Fibroblast of the conjunctiva (primary cell): ENCODE data around the gene MPL.
A peak's percentile ranks its signal among the peaks of the same experiment; 100 is the strongest.
"Not testable (repeated sequence)": the region's sequence is repeated elsewhere in the genome, so short reads cannot be mapped to it uniquely, and the experiment has no call there.

Experiments
- DNase-seq: peaks from one replicate; pipeline ENCODE4 v3.0.0-alpha.2; 2010; ENCODE audit warnings: low read depth

The MPL gene

GRCh38 chr1:43379476-43379875 is 41.9 kb downstream of the MPL start:
- no peak for DNase-seq

GRCh38 chr1:43381612-43382011 is 44.0 kb downstream of the MPL start:
- no peak for DNase-seq

- DNase-seq: no peak
These were observed 44.6 kb downstream of the MPL start for GRCh38 chr1:43382027-43382779.

GRCh38 chr1:43383449-43383848 is 45.8 kb downstream of the MPL start:
- DNase-seq: no peak

GRCh38 chr1:43386676-43387075 is 49.1 kb downstream of the MPL start:
- DNase-seq: no peak

GRCh38 chr1:43387976-43388599 is 50.5 kb downstream of the MPL start:
- no peak for DNase-seq

- no peak for DNase-seq
These were observed 51.0 kb downstream of the MPL start for GRCh38 chr1:43388613-43389012.

- peak; percentile 89 for DNase-seq
These were observed 52.0 kb downstream of the MPL start, which contains the start of the genes MED8 and SZT2 for GRCh38 chr1:43389326-43390313. Gene MED8, minus strand, starts transcription at chr1:43389800. Its CDS starts 36 bp downstream, at chr1:43389764. Gene SZT2, plus strand, starts transcription at chr1:43389899. Its CDS starts 70 bp downstream, at chr1:43389969.

GRCh38 chr1:43392702-43393101 is 55.1 kb downstream of the MPL start:
- no peak for DNase-seq

- no peak for DNase-seq
These were observed 57.9 kb downstream of the MPL start for GRCh38 chr1:43395523-43395922.

- no peak for DNase-seq
These were observed 58.4 kb downstream of the MPL start for GRCh38 chr1:43396059-43396458.

- no peak for DNase-seq
These were observed 60.6 kb downstream of the MPL start for GRCh38 chr1:43398227-43398626.

GRCh38 chr1:43400441-43400840 is 62.8 kb downstream of the MPL start:
- DNase-seq: not testable (repeated sequence)

- DNase-seq: no peak
These were observed 64.7 kb downstream of the MPL start for GRCh38 chr1:43402089-43402865.
